AG10803 (cell line): ENCODE results near the gene MGAT5B.

ENCODE experiments used
- DNase-seq: peaks from one replicate; pipeline ENCODE4 v3.0.0; 2010; ENCODE audit warnings: low read depth
- H3K4me3 ChIP-seq: 2 replicates; pipeline ENCODE4 v1.5.1; 2011; ENCODE audit warnings: mild to moderate bottlenecking, low read length, control low read depth
- TF ChIP-seq, protein P1 (sequence below): conservative IDR thresholded peaks from 2 replicates; pipeline ENCODE4 v1.5.1; 2011; ENCODE audit warnings: mild to moderate bottlenecking, low read length, control low read depth, inconsistent platforms

The MGAT5B gene

DNA sequence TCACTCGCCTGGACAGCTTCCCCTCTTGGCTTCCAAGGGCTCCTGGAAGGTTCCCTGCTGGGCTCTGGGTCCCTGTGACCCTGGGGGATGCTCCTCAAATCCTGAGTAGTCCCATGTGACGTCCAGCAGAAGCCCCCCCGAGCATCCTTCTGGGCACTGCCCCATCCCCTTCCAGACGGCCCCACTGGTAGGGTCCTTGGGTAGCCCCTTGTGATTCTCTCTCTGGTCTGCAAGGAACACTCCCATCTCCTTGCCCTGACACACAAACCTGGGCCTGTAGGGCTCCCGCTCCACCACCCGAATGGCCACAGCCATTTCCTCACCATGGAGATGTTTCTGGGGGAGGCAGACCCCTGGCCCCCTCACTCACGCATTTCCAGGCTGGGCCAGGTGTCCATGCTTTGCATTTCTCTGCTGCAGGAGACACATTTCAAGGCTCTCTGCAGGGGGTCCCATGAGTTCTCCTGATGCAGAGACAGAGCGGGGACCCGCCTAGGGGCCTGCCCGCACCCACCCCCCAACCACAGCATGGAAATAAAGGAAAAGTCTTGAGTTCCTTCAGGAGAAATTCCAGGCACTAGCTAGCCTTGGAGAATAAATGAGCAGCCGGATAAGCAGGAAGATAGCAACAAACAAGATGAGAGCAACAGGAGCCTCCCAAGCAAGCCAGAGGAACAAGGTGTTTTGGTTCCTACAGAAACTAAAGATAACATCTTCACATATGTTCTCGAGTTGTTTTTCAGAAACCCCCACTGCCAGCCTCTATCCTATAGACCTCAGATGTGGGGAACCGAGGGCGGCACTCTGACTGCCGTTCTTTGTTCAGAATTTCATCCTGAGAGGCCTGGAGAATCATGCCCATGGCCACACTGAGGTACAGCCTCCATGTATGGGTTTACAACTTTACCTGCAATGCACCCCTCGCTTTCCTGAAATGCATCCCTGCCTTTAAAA, 128.8 kb downstream of the MGAT5B start:
- H3K4me3 ChIP-seq, result no peak overlapping the region
- no peak for DNase-seq
- TF ChIP-seq, protein P1, sequence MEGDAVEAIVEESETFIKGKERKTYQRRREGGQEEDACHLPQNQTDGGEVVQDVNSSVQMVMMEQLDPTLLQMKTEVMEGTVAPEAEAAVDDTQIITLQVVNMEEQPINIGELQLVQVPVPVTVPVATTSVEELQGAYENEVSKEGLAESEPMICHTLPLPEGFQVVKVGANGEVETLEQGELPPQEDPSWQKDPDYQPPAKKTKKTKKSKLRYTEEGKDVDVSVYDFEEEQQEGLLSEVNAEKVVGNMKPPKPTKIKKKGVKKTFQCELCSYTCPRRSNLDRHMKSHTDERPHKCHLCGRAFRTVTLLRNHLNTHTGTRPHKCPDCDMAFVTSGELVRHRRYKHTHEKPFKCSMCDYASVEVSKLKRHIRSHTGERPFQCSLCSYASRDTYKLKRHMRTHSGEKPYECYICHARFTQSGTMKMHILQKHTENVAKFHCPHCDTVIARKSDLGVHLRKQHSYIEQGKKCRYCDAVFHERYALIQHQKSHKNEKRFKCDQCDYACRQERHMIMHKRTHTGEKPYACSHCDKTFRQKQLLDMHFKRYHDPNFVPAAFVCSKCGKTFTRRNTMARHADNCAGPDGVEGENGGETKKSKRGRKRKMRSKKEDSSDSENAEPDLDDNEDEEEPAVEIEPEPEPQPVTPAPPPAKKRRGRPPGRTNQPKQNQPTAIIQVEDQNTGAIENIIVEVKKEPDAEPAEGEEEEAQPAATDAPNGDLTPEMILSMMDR, result no peak

DNA sequence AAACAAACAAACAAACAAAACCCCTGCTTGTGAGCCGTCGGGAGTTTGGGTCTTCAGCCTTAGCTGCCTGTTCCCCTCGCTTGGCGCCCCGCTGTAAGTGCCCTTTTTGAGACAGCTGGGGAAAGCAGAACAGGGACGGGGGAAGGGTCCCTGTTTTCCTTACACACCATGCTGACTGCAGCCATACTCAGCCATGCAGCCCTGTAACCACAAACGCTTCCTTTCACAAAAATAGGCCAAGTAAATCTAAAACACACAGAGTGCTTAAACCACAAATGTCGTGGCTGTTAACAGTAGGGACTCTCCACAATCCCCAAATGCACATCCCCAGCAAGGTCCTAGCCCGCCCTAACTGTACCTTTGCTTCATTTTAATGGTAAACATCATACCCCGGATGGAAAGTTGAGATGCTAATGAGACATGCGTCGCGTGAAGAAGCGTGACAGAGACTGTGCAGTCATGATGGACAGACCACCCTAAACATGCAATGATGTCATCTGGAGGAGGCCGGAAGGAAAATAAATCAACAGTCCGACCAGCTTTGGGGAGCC, 129.9 kb downstream of the MGAT5B start:
- DNase-seq, result peak; percentile 2
- TF ChIP-seq, protein P1, result no peak
- no peak overlapping the region for H3K4me3 ChIP-seq

DNA sequence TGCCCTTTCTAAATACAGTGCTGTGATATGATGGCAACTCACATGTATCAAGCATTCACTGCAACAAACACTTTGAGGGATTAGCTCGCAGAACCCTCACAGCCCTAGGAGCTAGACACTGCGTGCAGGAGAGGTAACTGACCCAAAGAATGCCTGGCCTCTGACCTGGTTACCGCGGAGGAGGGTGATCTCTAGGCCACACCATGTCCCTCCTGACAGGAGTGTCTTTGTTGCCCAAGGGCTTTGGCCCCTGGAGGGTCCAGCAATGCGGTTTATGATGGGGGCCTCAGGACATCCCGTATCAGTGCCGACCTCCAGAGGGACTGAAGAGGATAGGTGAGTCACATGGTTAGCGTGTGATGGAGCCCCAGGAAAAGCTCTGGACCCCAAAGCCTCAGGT, 130.6 kb downstream of the MGAT5B start:
- no peak for DNase-seq
- no peak overlapping the region for H3K4me3 ChIP-seq
- TF ChIP-seq, protein P1, result no peak
